H1 (cell line): ENCODE results near the gene AK8. TPM values are rescaled to one million over a fixed set of nuclear protein-coding genes. Genes with fewer than 3 reads are reported as not detected.

Source experiments
- CTCF ChIA-PET: fragments of 300-600 bp; sonication (Branson Sonifier 250); formaldehyde crosslinking; loops from one replicate; lab custom pipeline; 2021; ENCODE audit not compliant: partially characterized antibody; lab: Charles Lee
- POLR2A ChIA-PET: fragments of 300-600 bp; sonication (Branson Sonifier 250); formaldehyde crosslinking; loops from one replicate; lab custom pipeline; 2021; ENCODE audit warnings: inconsistent platforms; ENCODE audit not compliant: partially characterized antibody; lab: Charles Lee
- DNase-seq, 2 experiments: peaks; one replicate each; pipeline versions ENCODE4 v3.0.0 to v3.0.0-alpha.2; 2010 to 2022; ENCODE audit warnings: low spot score in 2 of 2, low read depth in 1 of 2, mixed read lengths in 1 of 2
- FAIRE-seq: peaks from 2 replicates; lab custom pipeline; 2011; peaks lifted over from hg19 to GRCh38; lab: Jason Lieb, UNC
- H2AFZ ChIP-seq: 2 replicates; pipeline ENCODE4 v1.8.1; 2012; ENCODE audit warnings: low read length, inconsistent platforms
- H2AK5ac ChIP-seq: 2 replicates; pipeline ENCODE4 v1.6.1; 2013; ENCODE audit warnings: low read depth, low read length
- H2BK120ac ChIP-seq: replicated peaks from 2 replicates; pipeline ENCODE3; 2013; ENCODE audit warnings: low read depth, low read length, inconsistent platforms
- H2BK12ac ChIP-seq: 2 replicates; pipeline ENCODE4 v1.6.1; 2013; ENCODE audit warnings: low read depth, low read length
- H2BK15ac ChIP-seq: 2 replicates; pipeline ENCODE4 v1.6.1; 2013; ENCODE audit warnings: low read length
- H2BK20ac ChIP-seq: 2 replicates; pipeline ENCODE4 v1.6.1; 2013; ENCODE audit warnings: low read length
- H2BK5ac ChIP-seq: 2 replicates; pipeline ENCODE4 v1.6.1; 2013; ENCODE audit warnings: low read depth, low read length
- H3K14ac ChIP-seq: 2 replicates; pipeline ENCODE4 v1.6.1; 2013; ENCODE audit warnings: inconsistent platforms; ENCODE audit not compliant: insufficient read length
- H3K18ac ChIP-seq: 2 replicates; pipeline ENCODE4 v1.6.1; 2013; ENCODE audit warnings: low read length; ENCODE audit errors: extremely low read depth
- H3K23ac ChIP-seq: 2 replicates; pipeline ENCODE4 v1.6.1; 2013; ENCODE audit warnings: inconsistent platforms; ENCODE audit not compliant: insufficient read length
- H3K23me2 ChIP-seq: 2 replicates; pipeline ENCODE4 v1.6.1; 2013; ENCODE audit warnings: low read depth, low read length
- H3K27ac ChIP-seq: 2 replicates; pipeline ENCODE4 v1.6.1; 2011; ENCODE audit warnings: low read depth, low read length, inconsistent platforms
- H3K27me3 ChIP-seq, 4 experiments: replicated peaks in 1 of 4; 1 replicate in 1 of 4; 2 replicates in 3 of 4; pipeline versions ENCODE4 v1.6.1 to v1.8.1; 2011 to 2013; ENCODE audit warnings: low read length in 3 of 4, mild to moderate bottlenecking in 3 of 4, inconsistent platforms in 2 of 4, mixed read lengths in 2 of 4, moderate library complexity in 1 of 4; ENCODE audit not compliant: control insufficient read depth in 3 of 4, insufficient read depth in 3 of 4; ENCODE audit errors: extremely low read depth in 1 of 4
- H3K36me3 ChIP-seq, 4 experiments: 2 replicates each; pipeline versions ENCODE4 v1.6.1 to v1.8.1; 2011 to 2013; ENCODE audit warnings: mild to moderate bottlenecking in 4 of 4, low read length in 3 of 4, moderate library complexity in 2 of 4, control low read depth in 1 of 4, inconsistent platforms in 1 of 4; ENCODE audit not compliant: insufficient read depth in 4 of 4, control insufficient read depth in 2 of 4
- H3K4ac ChIP-seq: replicated peaks from 2 replicates; pipeline ENCODE3; 2013; ENCODE audit warnings: low read length, low read depth, mixed read lengths, inconsistent platforms; ENCODE audit not compliant: insufficient read length
- H3K4me1 ChIP-seq, 4 experiments: replicated peaks in 1 of 4; 1 replicate in 1 of 4; 2 replicates in 3 of 4; pipeline versions ENCODE4 v1.6.1 to v1.8.1; 2011 to 2013; ENCODE audit warnings: low read length in 3 of 4, inconsistent platforms in 2 of 4, mixed read lengths in 1 of 4; ENCODE audit not compliant: insufficient read depth in 4 of 4, control insufficient read depth in 3 of 4
- H3K4me2 ChIP-seq, 2 experiments: 2 replicates each; pipeline versions ENCODE4 v1.6.1 to v1.8.1; 2011 to 2013; ENCODE audit warnings: low read depth in 2 of 2, low read length in 2 of 2, control low read depth in 1 of 2, inconsistent platforms in 1 of 2, mild to moderate bottlenecking in 1 of 2; ENCODE audit not compliant: insufficient read depth in 1 of 2
- H3K4me3 ChIP-seq, 4 experiments: fragments of 200-600, 300-600 bp in 1 of 4; sonication (generic), shearing (Covaris generic), sonication (Bioruptor Twin) in 1 of 4; 2 replicates each; pipeline versions ENCODE4 v1.5.1 to v1.8.1; 2011 to 2016; ENCODE audit warnings: low read length in 4 of 4, low read depth in 3 of 4, control low read depth in 2 of 4, inconsistent platforms in 2 of 4, mild to moderate bottlenecking in 2 of 4, mixed read lengths in 1 of 4, moderate library complexity in 1 of 4; ENCODE audit not compliant: insufficient read depth in 2 of 4; ENCODE audit errors: extremely low read depth in 1 of 4
- H3K56ac ChIP-seq: replicated peaks from 2 replicates; pipeline ENCODE3; 2013; ENCODE audit warnings: low read depth, mild to moderate bottlenecking, mixed read lengths, low read length, inconsistent platforms; ENCODE audit not compliant: insufficient read length
- H3K79me1 ChIP-seq: 2 replicates; pipeline ENCODE4 v1.6.1; 2013; ENCODE audit warnings: low read depth, low read length, control low read depth
- H3K79me2 ChIP-seq, 2 experiments: 2 replicates each; pipeline versions ENCODE4 v1.6.1 to v1.8.1; 2012 to 2013; ENCODE audit warnings: low read length in 2 of 2, mild to moderate bottlenecking in 2 of 2, inconsistent platforms in 1 of 2; ENCODE audit not compliant: insufficient read depth in 2 of 2, control insufficient read depth in 1 of 2
- H3K9ac ChIP-seq, 4 experiments: replicated peaks in 1 of 4; 1 replicate in 1 of 4; 2 replicates in 3 of 4; pipeline versions ENCODE4 v1.6.1 to v1.8.1; 2011 to 2013; ENCODE audit warnings: low read depth in 3 of 4, low read length in 3 of 4, control low read depth in 2 of 4, mild to moderate bottlenecking in 2 of 4, moderate library complexity in 2 of 4, inconsistent platforms in 1 of 4; ENCODE audit errors: extremely low read depth in 1 of 4
- H3K9me3 ChIP-seq, 2 experiments: 2 replicates each; pipeline versions ENCODE4 v1.6.1 to v1.8.1; 2012 to 2013; ENCODE audit warnings: mild to moderate bottlenecking in 2 of 2, moderate library complexity in 2 of 2, control low read depth in 1 of 2, inconsistent platforms in 1 of 2, low read depth in 1 of 2, low read length in 1 of 2, mixed read lengths in 1 of 2; ENCODE audit not compliant: insufficient read depth in 2 of 2
- H4K20me1 ChIP-seq, 2 experiments: replicated peaks in 1 of 2; 2 replicates each; pipeline versions ENCODE3 to v1.8.1; 2011 to 2013; ENCODE audit warnings: inconsistent platforms in 2 of 2, low read length in 2 of 2, mild to moderate bottlenecking in 1 of 2; ENCODE audit not compliant: insufficient read depth in 2 of 2, control insufficient read depth in 1 of 2
- H4K5ac ChIP-seq: 2 replicates; pipeline ENCODE4 v1.6.1; 2013; ENCODE audit warnings: low read length, low read depth, mixed read lengths, inconsistent platforms; ENCODE audit not compliant: insufficient read length
- H4K8ac ChIP-seq: 2 replicates; pipeline ENCODE4 v1.8.0; 2013; ENCODE audit warnings: mild to moderate bottlenecking, moderate library complexity, low read length, inconsistent platforms; ENCODE audit not compliant: insufficient read depth; ENCODE audit errors: extremely low read depth
- H4K91ac ChIP-seq: replicated peaks from 2 replicates; pipeline ENCODE3; 2013; ENCODE audit warnings: low read length, mixed read lengths, inconsistent platforms; ENCODE audit not compliant: insufficient read length
- WGBS, 2 experiments: shearing (Covaris generic) in 1 of 2; methylation state at CpG; one replicate each; pipeline versions ENCODE4 v1.1.6 to v1.1.7; 2013 to 2015; ENCODE audit warnings: low lambda C conversion rate in 2 of 2, mixed read lengths in 2 of 2, inconsistent platforms in 1 of 2, low coverage in 1 of 2, missing lambda C conversion rate in 1 of 2; ENCODE audit not compliant: insufficient replicate concordance in 2 of 2, insufficient coverage in 1 of 2, insufficient read length in 1 of 2; ENCODE audit errors: extremely low coverage in 1 of 2, missing lambda C conversion rate in 1 of 2; 5-methylcytosine and 5-hydroxymethylcytosine counted together
- polyA plus RNA-seq, 7 experiments: library from polyadenylated mRNA; depleted of rRNA in 3 of 7; stranded (reverse) in 5 of 7; unstranded in 2 of 7; fragments of >200 nt in 5 of 7; fragments of 200-250 nt in 2 of 7; gene quantifications; 1 replicate in 5 of 7; 2 replicates in 1 of 7; 4 replicates in 1 of 7; pipeline versions ENCODE4 v1.2.1 to v1.2.3, GENCODE V29; 2011 to 2013; ENCODE audit warnings: missing spikeins in 2 of 7, mixed read lengths in 2 of 7
- total RNA-seq: library from RNA; stranded (reverse); fragmentation: NEBNext Ultra II Directional; extraction: Animal tissue kit (Norgen Biotek cat#: 25700); gene quantifications from 2 replicates; pipeline ENCODE4 v1.2.1, GENCODE V29; 2021
- TF ChIP-seq, protein P1 (sequence below): fragments of 300-600 bp; sonication (generic); IDR thresholded peaks from 2 replicates; pipeline ENCODE4 v1.7.1; 2012; ENCODE audit warnings: low read length, moderate library complexity, mild to moderate bottlenecking, inconsistent platforms; ENCODE audit not compliant: insufficient replicate concordance

Gene AK8
- total and polyA plus RNA-seq, 2 of the 8 experiments (the other 6 are each of a cell fraction or from before 2014, with no cell fraction given): 0.35 to 0.48 TPM

- Histone ChIP-seq H3K79me1 (no peaks in the 10 kb centered on the region), H3K4ac (no peak overlapping the region), H3K23ac (no peak overlapping the region), H2BK20ac (no peak overlapping the region), H2BK15ac (no peak overlapping the region), H3K18ac (no peak overlapping the region), H4K91ac (no peak overlapping the region), H2AFZ (no peak overlapping the region), H2AK5ac (no peak overlapping the region), H3K14ac (no peak overlapping the region), H3K36me3 (no peaks in the 10 kb centered on the region), H2BK120ac (no peak overlapping the region), H4K5ac (no peak overlapping the region), H3K9me3 (peaks cover 18 to 34% of the 10 kb centered on the region in 2 experiments), H3K4me2 (no peak overlapping the region), H3K9ac (no peak overlapping the region), H3K27ac (no peak overlapping the region), H3K4me3 (no peak overlapping the region), H4K20me1 (no peaks in the 10 kb centered on the region), H3K23me2 (no peaks in the 10 kb centered on the region), H3K56ac (no peak overlapping the region), H3K4me1 (no peaks in the 10 kb centered on the region), H3K79me2 (no peaks in the 10 kb centered on the region), H3K27me3 (no peaks in the 10 kb centered on the region), H4K8ac (no peak overlapping the region), H2BK5ac (no peak overlapping the region), H2BK12ac (no peak overlapping the region)
- WGBS, 2 experiments: 69% methylated on average over 1 of the region's 1 CpG; no CpG with 5 or more reads in 1 of the 2 experiments
- ChIA-PET POLR2A (no interaction called here), CTCF (no interaction called here)
- FAIRE-seq (no peak), DNase-seq (no peak)
- TF ChIP-seq, protein P1, sequence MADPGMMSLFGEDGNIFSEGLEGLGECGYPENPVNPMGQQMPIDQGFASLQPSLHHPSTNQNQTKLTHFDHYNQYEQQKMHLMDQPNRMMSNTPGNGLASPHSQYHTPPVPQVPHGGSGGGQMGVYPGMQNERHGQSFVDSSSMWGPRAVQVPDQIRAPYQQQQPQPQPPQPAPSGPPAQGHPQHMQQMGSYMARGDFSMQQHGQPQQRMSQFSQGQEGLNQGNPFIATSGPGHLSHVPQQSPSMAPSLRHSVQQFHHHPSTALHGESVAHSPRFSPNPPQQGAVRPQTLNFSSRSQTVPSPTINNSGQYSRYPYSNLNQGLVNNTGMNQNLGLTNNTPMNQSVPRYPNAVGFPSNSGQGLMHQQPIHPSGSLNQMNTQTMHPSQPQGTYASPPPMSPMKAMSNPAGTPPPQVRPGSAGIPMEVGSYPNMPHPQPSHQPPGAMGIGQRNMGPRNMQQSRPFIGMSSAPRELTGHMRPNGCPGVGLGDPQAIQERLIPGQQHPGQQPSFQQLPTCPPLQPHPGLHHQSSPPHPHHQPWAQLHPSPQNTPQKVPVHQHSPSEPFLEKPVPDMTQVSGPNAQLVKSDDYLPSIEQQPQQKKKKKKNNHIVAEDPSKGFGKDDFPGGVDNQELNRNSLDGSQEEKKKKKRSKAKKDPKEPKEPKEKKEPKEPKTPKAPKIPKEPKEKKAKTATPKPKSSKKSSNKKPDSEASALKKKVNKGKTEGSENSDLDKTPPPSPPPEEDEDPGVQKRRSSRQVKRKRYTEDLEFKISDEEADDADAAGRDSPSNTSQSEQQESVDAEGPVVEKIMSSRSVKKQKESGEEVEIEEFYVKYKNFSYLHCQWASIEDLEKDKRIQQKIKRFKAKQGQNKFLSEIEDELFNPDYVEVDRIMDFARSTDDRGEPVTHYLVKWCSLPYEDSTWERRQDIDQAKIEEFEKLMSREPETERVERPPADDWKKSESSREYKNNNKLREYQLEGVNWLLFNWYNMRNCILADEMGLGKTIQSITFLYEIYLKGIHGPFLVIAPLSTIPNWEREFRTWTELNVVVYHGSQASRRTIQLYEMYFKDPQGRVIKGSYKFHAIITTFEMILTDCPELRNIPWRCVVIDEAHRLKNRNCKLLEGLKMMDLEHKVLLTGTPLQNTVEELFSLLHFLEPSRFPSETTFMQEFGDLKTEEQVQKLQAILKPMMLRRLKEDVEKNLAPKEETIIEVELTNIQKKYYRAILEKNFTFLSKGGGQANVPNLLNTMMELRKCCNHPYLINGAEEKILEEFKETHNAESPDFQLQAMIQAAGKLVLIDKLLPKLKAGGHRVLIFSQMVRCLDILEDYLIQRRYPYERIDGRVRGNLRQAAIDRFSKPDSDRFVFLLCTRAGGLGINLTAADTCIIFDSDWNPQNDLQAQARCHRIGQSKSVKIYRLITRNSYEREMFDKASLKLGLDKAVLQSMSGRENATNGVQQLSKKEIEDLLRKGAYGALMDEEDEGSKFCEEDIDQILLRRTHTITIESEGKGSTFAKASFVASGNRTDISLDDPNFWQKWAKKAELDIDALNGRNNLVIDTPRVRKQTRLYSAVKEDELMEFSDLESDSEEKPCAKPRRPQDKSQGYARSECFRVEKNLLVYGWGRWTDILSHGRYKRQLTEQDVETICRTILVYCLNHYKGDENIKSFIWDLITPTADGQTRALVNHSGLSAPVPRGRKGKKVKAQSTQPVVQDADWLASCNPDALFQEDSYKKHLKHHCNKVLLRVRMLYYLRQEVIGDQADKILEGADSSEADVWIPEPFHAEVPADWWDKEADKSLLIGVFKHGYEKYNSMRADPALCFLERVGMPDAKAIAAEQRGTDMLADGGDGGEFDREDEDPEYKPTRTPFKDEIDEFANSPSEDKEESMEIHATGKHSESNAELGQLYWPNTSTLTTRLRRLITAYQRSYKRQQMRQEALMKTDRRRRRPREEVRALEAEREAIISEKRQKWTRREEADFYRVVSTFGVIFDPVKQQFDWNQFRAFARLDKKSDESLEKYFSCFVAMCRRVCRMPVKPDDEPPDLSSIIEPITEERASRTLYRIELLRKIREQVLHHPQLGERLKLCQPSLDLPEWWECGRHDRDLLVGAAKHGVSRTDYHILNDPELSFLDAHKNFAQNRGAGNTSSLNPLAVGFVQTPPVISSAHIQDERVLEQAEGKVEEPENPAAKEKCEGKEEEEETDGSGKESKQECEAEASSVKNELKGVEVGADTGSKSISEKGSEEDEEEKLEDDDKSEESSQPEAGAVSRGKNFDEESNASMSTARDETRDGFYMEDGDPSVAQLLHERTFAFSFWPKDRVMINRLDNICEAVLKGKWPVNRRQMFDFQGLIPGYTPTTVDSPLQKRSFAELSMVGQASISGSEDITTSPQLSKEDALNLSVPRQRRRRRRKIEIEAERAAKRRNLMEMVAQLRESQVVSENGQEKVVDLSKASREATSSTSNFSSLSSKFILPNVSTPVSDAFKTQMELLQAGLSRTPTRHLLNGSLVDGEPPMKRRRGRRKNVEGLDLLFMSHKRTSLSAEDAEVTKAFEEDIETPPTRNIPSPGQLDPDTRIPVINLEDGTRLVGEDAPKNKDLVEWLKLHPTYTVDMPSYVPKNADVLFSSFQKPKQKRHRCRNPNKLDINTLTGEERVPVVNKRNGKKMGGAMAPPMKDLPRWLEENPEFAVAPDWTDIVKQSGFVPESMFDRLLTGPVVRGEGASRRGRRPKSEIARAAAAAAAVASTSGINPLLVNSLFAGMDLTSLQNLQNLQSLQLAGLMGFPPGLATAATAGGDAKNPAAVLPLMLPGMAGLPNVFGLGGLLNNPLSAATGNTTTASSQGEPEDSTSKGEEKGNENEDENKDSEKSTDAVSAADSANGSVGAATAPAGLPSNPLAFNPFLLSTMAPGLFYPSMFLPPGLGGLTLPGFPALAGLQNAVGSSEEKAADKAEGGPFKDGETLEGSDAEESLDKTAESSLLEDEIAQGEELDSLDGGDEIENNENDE: no peak
Observed at GRCh38 chr9:132702254-132702653, 175.8 kb downstream of the AK8 start.
